Measurements from ENCODE around the gene CCDC106. TPM values are rescaled to one million over a fixed set of nuclear protein-coding genes. Genes with fewer than 3 reads are reported as not detected.

The CCDC106 gene
- total RNA-seq, 1 experiment from 2014 or later, result 19.9 TPM

GRCh38 chr19:55690109-55690768 is 42.2 kb downstream of the CCDC106 start:
- DNase-seq, result no peak
- no peaks in the 10 kb centered on the region for H3K27me3 Mint-ChIP-seq (ENCODE audit: low read depth)
- no peaks in the 10 kb centered on the region for H3K4me1 Mint-ChIP-seq
- Histone ChIP-seq H3K9ac (ENCODE audit: extremely low read depth, insufficient read length, low read length) (no peak overlapping the region), H3K14ac (ENCODE audit: insufficient read depth, low read length) (no peak overlapping the region), H2BK120ac (ENCODE audit: low read depth, low read length, poor library complexity, severe bottlenecking) (no peak overlapping the region), H3K79me2 (ENCODE audit: insufficient read depth, low read length) (no peaks in the 10 kb centered on the region), H4K20me1 (ENCODE audit: control insufficient read depth, insufficient read depth, insufficient read length) (no peaks in the 10 kb centered on the region), H2BK5ac (ENCODE audit: insufficient read length, low read length) (no peak overlapping the region), H3K4ac (ENCODE audit: low read depth, low read length) (no peak overlapping the region), H3K56ac (ENCODE audit: insufficient read length, low read depth, low read length) (no peak overlapping the region), H4K5ac (ENCODE audit: insufficient read length, low read depth, low read length) (no peak overlapping the region), H2BK15ac (ENCODE audit: low read depth, low read length) (no peak overlapping the region), H4K91ac (ENCODE audit: insufficient read length, low read depth, low read length) (no peak overlapping the region), H3K9me3 (ENCODE audit: control insufficient read depth, low read depth, low read length) (no peaks in the 10 kb centered on the region), H3T11ph (ENCODE audit: low read length) (no peak overlapping the region), H4K8ac (replicated peaks; ENCODE audit: insufficient read length, low read depth, low read length) (no peak overlapping the region), H2BK12ac (ENCODE audit: insufficient read length, low read depth, low read length) (no peak overlapping the region), H3K23ac (ENCODE audit: insufficient read length, low read depth, low read length) (no peak overlapping the region), H3K23me2 (ENCODE audit: insufficient read length, low read depth, low read length, poor library complexity, severe bottlenecking) (no peaks in the 10 kb centered on the region), H3K79me1 (ENCODE audit: insufficient read depth, low read depth, low read length, poor library complexity, severe bottlenecking) (no peaks in the 10 kb centered on the region), H2AFZ (ENCODE audit: low read length) (no peak overlapping the region), H3K27ac (ENCODE audit: insufficient read length, low read depth, low read length) (no peak overlapping the region), H3K4me1 (ENCODE audit: insufficient read depth, low read length) (no peaks in the 10 kb centered on the region), H2AK5ac (ENCODE audit: insufficient read length, low read length) (no peak overlapping the region), H3K27me3 (ENCODE audit: insufficient read depth, low read length) (no peaks in the 10 kb centered on the region), H3K4me2 (ENCODE audit: insufficient read depth, insufficient read length, low read length) (no peak overlapping the region), H2BK20ac (ENCODE audit: low read depth, low read length, poor library complexity, severe bottlenecking) (no peak overlapping the region), H3K18ac (ENCODE audit: insufficient read length, low read depth, low read length) (no peak overlapping the region)
- H3K36me3 Mint-ChIP-seq (ENCODE audit: insufficient read depth in 1 of 3, low read depth in 3 of 3), result peaks cover 24 to 63% (median 54%) of the 10 kb centered on the region in 3 experiments
- no peak overlapping the region for H3K4me3 Mint-ChIP-seq
- TF ChIP-seq CTCF (conservative IDR thresholded peaks at IDR 0.05), result no peak
- peak overlapping the region in 1 of 3 experiments; percentile 22; a peak in 1 of 7 replicates for H3K27ac Mint-ChIP-seq
- no peaks in the 10 kb centered on the region; a peak in 1 of 5 replicates for H3K9me3 Mint-ChIP-seq
- no CpG with 5 or more reads among the region's 25 CpGs for WGBS (ENCODE audit: extremely low coverage, insufficient read length, low lambda C conversion rate)

All from H9 (cell line).